MV-4-11 (cell line): ENCODE measurements around the gene HBS1L.
A peak's percentile ranks its signal among the peaks of the same experiment; 100 is the strongest.

ENCODE experiments used
- DNase-seq: peaks from one replicate; lab custom pipeline; 2025; lab: John Stamatoyannopoulos, UW

Gene HBS1L

DNA sequence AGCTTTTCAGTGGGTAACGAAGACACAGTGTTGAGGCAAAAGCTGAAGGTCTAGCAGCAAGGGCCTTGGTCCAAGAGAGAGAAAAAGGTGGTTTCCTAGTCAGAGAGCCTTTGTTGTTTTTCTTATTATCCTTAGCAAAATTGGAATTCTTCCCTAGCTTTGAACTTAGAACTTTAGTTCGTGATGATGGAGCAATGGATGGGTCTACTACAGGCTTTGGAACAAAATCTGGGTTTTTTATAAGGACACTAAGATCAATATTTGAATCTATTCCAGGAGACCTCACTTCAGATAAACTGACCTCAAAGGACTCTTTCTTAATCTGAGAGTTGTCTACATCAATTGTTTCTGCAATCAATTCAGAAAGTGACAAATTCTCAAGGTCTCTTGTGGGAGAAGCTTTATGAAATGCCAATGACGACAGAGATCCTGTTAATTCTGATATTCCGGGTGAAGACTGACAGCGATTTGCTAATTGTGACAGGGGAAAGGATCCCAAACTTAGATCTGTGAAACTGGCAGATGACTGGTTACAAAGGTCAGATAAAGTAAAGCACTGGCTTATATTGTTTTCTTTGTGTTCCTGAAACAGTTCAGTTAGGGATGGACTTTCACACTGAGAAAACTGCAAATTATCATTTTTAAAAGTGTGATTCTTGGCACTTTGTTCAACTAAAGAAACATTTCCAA lies 17.7 kb downstream of the HBS1L start:
- DNase-seq = no peak

DNA sequence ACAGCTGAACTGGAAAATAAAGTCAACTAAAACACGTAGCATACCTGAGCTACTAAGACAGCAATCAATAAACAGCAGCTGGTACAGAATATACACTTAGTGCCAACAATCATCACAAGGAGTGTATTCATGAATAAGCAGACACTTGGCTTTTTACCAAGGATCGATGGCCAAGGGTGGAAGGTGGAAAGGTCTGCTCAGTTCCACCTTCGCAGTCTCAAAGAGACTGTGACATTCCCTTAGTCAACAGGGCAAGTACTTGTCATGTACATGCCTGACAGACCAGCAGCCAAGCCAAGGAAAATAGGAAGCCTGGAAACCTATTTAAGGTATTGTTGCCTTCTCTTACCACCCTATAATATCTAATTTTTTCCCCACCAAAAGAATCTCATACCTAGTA lies 21.4 kb downstream of the HBS1L start:
- no peak for DNase-seq

DNA sequence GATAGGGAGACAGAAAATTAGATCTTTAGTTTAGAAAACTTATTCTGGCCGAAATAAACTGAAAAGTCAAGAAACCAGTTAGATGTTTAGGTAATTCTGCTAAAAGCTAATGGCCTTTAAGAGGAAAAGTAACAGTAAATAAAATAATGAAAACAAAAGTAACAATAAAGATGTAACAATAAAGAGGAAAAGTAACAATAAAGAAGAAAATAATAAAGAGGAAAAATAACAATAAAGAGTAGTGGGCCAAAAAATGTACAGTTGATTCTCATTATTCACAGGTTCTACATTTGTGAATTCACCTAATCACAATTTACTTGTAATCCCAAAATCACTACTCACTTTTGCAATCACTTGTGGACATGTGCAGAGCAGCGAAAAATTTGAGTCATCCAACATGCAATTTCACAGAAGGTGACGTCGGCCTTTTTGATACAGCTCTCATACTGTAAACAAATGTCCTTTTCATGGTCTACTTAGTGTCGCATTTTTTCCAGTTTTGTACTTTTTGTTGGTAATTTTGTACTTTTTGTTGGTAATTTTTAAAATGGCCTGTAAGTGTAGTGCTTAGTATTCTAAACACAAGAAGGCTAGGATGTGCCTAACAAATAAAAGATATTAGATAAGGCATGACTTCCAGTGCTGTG lies 24.0 kb downstream of the HBS1L start:
- no peak for DNase-seq

DNA sequence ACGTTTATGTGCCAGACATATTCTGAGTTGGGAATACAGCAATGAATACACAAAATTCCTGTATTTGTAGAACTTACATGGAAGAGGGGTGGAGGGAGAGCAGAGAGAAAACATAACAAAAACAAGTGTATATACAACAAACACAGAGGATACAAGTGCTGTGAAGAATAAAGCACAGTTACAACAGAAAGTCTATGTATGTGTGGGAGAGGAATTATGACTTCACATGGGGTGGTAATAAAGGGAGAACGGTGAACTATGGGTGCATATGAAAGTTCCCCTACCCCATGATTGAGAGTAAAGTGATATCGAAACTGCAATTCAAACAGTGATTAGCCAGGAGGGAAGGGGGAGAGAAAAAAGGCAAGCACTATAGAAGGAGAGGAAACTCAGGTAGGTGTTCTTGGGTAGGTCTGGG lies 24.6 kb downstream of the HBS1L start:
- no peak for DNase-seq

- DNase-seq = no peak
These were observed 28.8 kb downstream of the HBS1L start for GRCh38 chr6:135025775-135026174.

- no peak for DNase-seq
These were observed 29.4 kb downstream of the HBS1L start for GRCh38 chr6:135025175-135025574.

DNA sequence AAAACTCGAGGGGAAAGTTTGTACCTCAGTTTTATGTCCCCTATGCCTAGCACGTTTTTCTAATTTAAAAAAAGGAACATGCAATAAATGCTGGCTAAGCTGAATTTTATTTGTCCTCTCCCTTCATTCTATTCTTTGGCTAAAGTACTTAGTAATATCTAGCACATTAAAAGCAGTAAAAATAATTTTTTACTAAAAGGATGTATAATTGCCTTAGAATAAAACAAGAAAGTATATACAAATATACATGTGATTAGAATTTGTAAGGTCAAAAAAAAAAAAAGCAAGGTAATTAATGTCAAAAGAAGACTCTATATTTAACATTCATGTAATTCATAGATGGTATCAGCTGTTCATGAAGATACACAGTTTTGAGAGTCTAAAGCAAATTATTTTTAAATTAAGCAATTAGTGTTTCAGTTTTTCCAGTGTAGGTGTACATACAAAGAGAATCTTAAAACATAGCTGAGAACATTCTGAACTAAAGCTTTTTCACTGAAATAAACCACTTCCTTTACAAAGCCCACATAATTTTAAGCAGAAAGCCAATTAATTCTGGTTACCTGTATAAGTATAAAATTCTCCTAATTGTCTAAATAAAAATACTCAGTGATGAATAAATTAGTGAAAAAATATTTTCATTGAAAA lies 32.4 kb downstream of the HBS1L start:
- DNase-seq = no peak

DNA sequence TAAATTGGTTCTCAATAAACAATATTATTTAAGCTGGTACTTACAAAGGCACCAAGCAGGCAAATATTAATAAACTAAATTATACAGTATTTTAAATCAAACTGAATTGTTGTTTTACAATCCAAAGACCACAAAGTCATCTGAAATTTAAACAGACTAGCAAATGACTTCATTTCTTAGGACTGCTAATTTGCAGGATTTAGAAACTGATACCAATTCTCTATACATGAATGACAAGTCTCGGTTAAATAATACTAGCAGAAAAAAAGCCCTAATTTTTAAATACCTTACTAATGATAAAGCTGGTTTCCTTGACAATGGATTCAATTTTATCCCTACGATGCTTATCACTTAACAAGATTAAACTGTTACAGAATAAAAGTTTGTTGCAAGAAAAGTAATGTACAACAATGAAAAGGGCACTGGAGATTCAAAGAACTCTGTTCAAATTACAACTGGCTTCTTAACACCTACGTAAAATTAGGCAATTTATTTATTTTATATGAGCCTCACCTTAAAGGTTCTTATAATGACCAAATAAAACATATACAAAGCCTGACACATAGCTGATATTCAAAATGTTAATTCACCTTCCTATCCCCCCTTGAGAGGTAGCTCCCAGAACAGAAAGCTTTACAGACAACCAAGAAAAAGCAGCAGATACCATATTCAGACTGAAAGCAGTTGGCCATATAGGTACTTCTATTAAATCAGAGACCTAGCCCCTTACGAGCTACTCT lies 33.1 kb downstream of the HBS1L start:
- DNase-seq = no peak

DNA sequence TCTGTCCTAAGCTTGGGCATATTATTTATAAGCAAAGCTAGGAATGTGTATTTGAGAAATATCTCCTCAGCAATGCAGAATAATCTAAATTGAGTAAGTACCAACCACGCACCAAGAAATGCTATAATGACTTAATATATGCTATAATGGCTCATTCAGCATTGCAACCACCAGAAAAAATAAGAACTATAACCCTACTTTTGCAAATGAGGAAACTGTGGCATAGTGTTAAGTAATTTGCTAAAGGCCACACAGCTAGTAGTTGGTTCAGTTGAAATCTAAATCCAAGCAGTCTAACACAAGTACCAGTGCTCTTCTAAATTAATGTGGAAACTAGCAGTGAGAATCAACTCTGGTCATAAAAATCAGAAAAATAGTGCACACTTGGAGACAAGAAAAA lies 35.7 kb downstream of the HBS1L start:
- DNase-seq = peak; percentile 80

GRCh38 chr6:135018052-135018451 lies 36.6 kb downstream of the HBS1L start:
- DNase-seq = no peak

DNA sequence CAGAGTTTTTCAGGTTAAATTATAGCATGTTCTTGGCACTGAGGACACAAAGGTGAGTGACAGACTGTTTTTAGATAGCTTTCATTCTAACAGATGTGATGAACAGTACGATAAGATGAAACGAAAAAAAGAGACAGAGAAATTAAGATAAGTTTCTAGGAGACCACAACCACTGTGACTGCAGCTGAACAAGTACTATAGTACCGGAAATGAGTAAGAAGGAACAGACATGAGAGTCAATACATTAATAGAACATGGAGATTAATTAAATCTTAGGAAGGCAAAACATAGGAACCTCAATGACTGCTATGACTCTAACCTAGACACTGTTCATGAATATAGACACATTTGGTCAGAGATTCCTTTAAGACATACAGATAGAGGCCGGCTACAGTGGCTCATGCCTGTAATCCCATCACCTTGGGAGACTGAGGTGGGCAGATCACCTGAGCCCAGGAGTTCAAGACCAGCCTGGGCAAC lies 40.2 kb downstream of the HBS1L start:
- DNase-seq = peak; percentile 13

DNA sequence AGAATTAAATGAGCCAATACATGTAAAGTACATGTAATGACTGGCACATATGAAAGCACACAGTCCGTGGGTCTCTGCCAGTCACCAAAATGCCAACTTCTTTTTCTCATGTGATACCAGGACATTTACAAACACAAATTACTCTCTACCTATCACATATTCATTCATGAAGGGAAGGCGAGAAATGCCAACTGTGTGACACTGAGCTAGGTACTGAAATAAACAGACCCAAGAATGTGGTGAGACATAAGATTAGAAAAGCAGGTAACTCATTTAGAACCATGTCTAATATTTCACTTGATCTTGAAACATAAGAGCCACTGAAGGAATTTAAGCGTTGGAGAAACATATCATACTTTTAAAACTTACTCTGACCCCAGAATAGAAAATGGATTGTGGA lies 41.4 kb downstream of the HBS1L start:
- no peak for DNase-seq

GRCh38 chr6:135012764-135013163 lies 41.9 kb downstream of the HBS1L start:
- no peak for DNase-seq

DNA sequence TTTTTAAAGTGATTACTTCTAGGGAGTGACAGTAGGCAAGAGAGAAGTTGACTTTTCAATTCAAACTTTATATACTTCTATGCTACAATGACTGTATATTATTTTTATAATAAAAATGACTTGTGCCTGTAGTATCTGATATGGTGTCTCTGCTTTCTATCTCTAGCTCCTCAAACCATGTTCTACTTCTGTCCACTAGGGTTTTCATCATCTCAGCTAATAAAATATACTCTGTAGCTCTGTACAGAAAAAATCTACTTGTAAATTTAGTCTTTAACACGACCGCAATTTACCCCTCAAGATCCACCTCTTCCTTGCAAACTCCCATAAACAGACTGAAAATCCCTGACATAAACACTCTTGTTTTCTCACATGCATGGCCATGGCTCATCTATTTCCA lies 42.3 kb downstream of the HBS1L start:
- no peak for DNase-seq

- no peak for DNase-seq
These were observed 45.7 kb downstream of the HBS1L start for GRCh38 chr6:135008941-135009290.

DNA sequence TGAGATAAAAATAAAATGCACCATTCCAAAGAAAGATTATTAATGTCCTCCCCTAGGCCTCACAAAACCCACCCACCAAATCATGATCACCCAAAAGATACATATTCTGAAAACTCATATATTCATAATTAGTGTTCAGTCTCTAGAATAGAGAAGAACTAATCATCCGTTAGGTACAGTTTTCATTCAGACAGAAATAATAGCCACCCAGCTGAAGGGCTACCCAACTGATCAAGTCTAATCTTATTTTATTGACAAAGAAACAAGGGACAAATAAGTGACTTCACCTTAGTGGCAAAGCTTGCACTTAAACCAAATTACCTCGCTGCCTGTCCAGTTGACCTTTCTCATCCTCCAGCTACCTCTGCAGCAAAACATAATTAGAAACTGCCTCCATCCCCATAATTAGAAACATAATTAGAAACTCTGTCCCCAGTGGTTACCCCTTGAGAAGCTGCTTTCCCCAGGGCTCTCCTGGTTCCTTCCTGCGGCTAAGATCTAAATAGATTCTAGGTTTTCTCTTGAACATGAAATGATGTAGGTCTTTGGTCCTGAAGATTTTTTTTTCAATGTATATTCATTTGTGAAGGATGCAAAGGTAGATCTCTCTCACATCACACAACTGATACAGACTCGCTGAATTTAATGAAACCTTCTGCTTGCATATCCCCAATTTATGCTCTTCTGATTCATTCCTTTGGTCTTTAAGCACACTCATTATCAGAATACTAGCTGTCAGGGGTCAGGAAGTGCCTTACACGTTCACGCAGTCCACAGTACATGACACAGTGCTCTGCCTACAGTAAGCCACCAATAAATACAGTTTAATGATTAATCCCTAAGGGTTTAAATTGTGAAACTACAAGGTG lies 46.3 kb downstream of the HBS1L start:
- no peak for DNase-seq

GRCh38 chr6:135006386-135006914 lies 48.2 kb downstream of the HBS1L start:
- no peak for DNase-seq

- no peak for DNase-seq
These were observed 50.2 kb downstream of the HBS1L start for GRCh38 chr6:135004399-135004798.

DNA sequence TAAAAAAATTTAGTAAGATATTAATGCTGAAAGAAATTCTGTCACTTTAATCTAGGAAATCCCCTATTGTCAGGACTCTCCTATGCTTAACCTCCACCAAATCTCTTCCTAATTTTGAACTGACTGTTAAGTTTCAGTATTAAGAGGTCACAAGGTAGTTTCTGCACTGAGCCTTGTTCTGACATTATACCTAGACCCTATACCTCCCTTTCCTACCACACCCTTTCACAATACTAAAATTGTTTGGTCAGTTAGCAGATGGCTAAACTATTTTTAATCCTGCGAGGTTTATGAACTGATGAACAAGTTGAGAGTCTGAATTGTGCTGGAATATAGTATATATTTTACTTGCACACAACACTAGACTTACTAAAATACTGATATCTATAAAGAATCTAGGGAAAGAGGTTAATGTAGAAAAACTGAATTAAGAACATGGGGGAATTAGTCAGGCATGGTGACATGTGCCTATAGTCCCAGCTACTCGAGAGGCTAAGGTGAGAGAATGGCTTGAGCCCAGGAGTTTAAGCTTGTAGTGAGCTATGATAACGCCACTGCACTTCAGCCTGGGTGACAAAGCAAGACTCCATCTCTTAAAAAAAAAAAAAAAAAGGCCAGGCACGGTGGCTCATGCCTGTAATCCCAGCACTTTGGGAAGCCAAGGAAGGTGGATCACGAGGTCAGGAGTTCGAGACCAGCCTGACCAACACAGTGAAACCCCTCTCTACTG lies 51.5 kb downstream of the HBS1L start:
- DNase-seq = peak; percentile 32

- no peak for DNase-seq
These were observed 52.3 kb downstream of the HBS1L start for GRCh38 chr6:135002229-135002844.
